WERI-Rb-1 (cell line): ENCODE results near the gene NCKAP1.

Source experiments
- DNase-seq: peaks from one replicate; pipeline ENCODE4 v3.0.0-alpha.2; 2020
- H3K27ac ChIP-seq: fragments of 250-450 bp; sonication (Bioruptor Pico); 2 replicates; pipeline ENCODE4 v1.5.1; 2020; ENCODE audit warnings: mild to moderate bottlenecking, moderate library complexity
- H3K27me3 ChIP-seq: fragments of 250-450 bp; sonication (Bioruptor Pico); 2 replicates; pipeline ENCODE4 v1.5.1; 2021; ENCODE audit warnings: mild to moderate bottlenecking, low read depth, moderate library complexity; ENCODE audit not compliant: insufficient read depth, severe bottlenecking
- H3K36me3 ChIP-seq: fragments of 250-450 bp; sonication (Bioruptor Pico); 2 replicates; pipeline ENCODE4 v1.5.1; 2020; ENCODE audit warnings: mild to moderate bottlenecking, moderate library complexity
- H3K4me3 ChIP-seq: 2 replicates; pipeline ENCODE4 v1.5.1; 2011; ENCODE audit warnings: low read depth, mild to moderate bottlenecking, control low read depth, low read length
- H3K9me3 ChIP-seq: fragments of 250-450 bp; sonication (Bioruptor Pico); 2 replicates; pipeline ENCODE4 v1.5.1; 2021; ENCODE audit warnings: mild to moderate bottlenecking, moderate library complexity; ENCODE audit not compliant: severe bottlenecking
- CTCF ChIP-seq: IDR thresholded peaks from 2 replicates; pipeline ENCODE4 v1.5.1; 2011; ENCODE audit warnings: low read depth, mild to moderate bottlenecking, control low read depth, inconsistent platforms, low read length

Gene NCKAP1

GRCh38 chr2:183027443-183027842 is 10.8 kb downstream of the NCKAP1 start:
- Histone ChIP-seq H3K9me3 (no peaks in the 10 kb centered on the region), H3K4me3 (no peak overlapping the region), H3K36me3 (peaks cover 5% of the 10 kb centered on the region; the same call in 1 of the 2 replicates), H3K27me3 (no peaks in the 10 kb centered on the region), H3K27ac (no peak overlapping the region)
- TF ChIP-seq CTCF: no peak
- DNase-seq: no peak

DNA sequence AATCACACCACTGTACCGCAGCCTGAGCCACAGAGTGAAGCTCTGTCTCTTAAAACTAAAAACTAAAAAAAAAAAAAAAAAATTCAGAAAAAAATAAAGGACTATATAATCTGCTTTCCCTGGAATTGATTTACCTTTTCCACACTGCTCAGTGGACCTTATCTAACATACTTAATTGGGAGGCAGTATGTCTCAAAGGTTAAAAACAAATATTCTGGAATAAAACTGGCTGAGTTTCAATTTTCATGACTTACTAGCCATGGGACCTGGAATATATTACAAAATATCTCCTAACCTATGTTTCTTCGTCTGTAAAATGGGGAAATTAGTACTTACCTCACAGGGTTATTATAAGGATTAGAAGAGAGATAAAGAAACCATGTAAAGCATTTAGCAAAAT is 11.8 kb downstream of the NCKAP1 start:
- Histone ChIP-seq H3K9me3 (no peaks in the 10 kb centered on the region), H3K4me3 (no peak overlapping the region), H3K27ac (no peak overlapping the region), H3K27me3 (no peaks in the 10 kb centered on the region), H3K36me3 (peaks cover 11% of the 10 kb centered on the region)
- no peak for DNase-seq
- no peak for TF ChIP-seq CTCF

GRCh38 chr2:183025993-183026392 is 12.3 kb downstream of the NCKAP1 start:
- TF ChIP-seq CTCF: no peak
- DNase-seq: no peak
- Histone ChIP-seq H3K36me3 (peaks cover 11% of the 10 kb centered on the region), H3K4me3 (no peak overlapping the region), H3K27ac (no peak overlapping the region), H3K27me3 (no peaks in the 10 kb centered on the region), H3K9me3 (no peaks in the 10 kb centered on the region)

DNA sequence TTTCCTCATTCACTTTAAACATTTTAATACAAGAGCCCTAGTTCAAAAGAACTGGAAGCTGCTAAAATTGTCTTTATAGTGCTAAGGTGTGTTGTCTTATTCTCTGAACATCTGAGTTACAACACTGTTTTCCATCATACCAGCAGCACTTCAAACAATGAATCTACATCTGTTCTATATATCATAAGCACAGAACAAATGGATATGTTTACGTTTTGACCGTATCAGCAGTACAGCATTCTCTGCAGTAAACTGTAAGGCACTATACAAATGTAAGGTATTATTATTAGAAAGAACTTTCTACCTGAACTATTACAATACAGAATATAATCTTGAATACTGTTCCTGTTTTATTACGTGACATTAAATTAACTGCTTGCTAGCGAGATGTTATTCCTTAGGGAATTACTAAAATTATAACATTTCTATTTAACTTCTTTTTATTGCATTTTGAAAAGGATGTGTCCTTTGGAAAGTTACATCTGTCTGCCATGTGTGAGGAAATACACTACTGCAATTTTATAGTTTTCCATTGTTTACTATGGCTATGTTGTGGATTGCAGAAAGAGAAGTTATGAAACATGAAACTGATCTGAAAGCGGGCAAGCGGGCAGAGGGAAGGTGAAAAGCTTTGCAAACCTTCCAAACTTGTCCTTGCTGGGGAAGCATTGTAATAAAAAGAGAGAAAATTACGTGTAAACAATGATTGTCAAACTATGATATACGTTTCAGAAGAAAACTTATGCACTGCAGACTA is 13.7 kb downstream of the NCKAP1 start:
- Histone ChIP-seq H3K4me3 (no peak overlapping the region), H3K36me3 (peaks cover 11% of the 10 kb centered on the region), H3K27ac (no peak overlapping the region), H3K27me3 (no peaks in the 10 kb centered on the region), H3K9me3 (no peaks in the 10 kb centered on the region)
- no peak for TF ChIP-seq CTCF
- no peak for DNase-seq

- Histone ChIP-seq H3K27me3 (no peaks in the 10 kb centered on the region), H3K4me3 (no peak overlapping the region), H3K36me3 (peaks cover 11% of the 10 kb centered on the region), H3K9me3 (no peaks in the 10 kb centered on the region), H3K27ac (no peak overlapping the region)
- no peak for DNase-seq
- TF ChIP-seq CTCF: no peak
These were observed 15.5 kb downstream of the NCKAP1 start for GRCh38 chr2:183022711-183023110.

GRCh38 chr2:183021613-183022012 is 16.6 kb downstream of the NCKAP1 start:
- H3K27me3 ChIP-seq: no peaks in the 10 kb centered on the region
- no peak overlapping the region for H3K27ac ChIP-seq
- no peak for TF ChIP-seq CTCF
- no peak for DNase-seq
- H3K9me3 ChIP-seq: no peaks in the 10 kb centered on the region
- peaks cover 11% of the 10 kb centered on the region for H3K36me3 ChIP-seq
- H3K4me3 ChIP-seq: no peak overlapping the region
